ENCODE measurements around the gene ERMAP.

ERMAP gene, protein sequence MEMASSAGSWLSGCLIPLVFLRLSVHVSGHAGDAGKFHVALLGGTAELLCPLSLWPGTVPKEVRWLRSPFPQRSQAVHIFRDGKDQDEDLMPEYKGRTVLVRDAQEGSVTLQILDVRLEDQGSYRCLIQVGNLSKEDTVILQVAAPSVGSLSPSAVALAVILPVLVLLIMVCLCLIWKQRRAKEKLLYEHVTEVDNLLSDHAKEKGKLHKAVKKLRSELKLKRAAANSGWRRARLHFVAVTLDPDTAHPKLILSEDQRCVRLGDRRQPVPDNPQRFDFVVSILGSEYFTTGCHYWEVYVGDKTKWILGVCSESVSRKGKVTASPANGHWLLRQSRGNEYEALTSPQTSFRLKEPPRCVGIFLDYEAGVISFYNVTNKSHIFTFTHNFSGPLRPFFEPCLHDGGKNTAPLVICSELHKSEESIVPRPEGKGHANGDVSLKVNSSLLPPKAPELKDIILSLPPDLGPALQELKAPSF

DNA sequence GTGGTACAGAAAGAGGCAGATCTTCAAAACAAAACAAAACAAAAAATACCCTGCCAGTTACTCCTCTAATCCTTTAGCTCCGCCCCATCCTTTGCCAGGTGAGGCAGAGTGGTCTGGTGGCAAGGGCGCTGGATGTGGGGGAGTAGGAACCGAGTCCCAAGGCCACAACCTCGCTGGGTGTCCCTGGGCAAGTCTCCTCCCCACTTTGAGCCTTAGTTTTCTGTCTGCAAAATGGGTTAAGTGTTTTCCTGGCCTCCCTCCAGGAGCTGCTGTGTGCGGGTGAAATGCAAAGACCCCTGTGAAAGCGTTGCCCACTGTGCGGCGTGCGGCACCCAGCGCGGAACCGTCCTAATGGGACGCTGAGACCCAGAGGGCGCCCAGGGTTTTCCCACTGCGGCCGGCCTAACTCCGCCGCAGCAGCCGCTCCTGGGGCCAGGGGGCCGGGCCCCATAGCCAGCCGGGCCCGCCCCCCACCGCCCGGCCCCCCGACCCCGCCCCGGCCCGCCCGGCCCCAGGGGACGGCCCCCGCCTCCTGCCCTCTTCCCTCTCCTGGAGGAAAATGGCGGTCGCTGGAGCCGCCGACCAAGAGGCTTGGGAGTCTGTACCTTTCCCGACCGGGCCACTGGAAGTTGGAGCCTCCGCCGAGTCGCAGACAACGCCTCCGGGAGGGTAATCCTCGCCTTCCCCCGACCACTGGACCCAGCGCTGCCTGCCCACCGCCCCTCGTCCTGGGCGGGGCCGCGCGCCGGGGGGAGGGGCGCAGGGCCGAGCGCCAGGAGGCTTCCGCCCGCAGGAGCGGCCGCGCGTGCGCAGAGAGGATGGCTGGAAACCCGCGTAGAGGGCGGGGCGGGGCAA is at the start of gene ERMAP, which contains the start of gene SVBP:
Gene ERMAP (plus strand): TSS at position 538 of the 855 bp plus-strand sequence. CDS start 13,327 bp downstream, outside the sequence.
Gene SVBP (minus strand): TSS at position 813 of the 855 bp plus-strand sequence. CDS start 853 bp downstream, outside the sequence.
- peak; percentile 94 for DNase-seq

DNA sequence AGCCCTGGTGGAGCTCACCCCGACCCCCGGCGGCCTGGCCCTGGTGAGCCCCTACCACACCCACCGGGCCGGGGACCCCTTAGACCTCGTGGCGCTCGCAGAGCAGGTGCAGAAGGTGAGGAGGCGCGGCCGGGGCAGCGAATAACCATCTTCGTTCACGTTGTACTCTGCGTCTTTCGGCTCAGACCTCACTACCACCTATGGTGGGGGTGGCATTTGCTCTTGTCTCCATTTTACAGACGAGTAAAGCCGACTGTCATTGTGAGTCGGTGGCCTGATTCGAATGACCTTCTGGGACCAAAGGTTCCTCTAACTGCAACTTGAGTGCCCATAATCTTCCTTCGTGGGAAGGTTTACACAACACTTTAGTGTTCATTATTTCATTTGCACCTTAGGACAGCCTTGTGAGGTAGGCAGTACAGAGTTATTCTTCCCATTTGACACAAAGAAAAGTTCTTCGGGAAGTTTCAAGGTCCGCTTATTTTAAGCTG is 49.4 kb upstream of the ERMAP start:
- DNase-seq, result no peak

DNA sequence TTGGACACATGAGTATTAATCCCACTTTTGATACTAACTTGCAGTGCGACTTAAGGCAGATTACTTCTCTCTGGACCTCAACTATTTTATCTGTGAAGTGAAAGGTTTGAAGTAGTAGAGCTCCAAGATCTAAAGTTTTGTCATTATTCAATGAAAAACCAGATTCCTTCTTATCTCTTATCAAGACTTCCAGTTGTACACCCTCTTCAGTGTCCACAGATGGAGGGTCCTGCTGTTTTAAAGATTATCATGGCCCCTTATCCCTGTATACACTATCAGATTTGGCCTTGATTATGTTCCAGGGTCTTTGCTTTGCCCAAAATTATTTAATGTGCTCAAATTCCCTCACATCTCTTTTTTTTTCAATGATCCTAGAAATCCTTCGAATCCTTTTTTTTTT is 48.8 kb upstream of the ERMAP start:
- no peak for DNase-seq

DNA sequence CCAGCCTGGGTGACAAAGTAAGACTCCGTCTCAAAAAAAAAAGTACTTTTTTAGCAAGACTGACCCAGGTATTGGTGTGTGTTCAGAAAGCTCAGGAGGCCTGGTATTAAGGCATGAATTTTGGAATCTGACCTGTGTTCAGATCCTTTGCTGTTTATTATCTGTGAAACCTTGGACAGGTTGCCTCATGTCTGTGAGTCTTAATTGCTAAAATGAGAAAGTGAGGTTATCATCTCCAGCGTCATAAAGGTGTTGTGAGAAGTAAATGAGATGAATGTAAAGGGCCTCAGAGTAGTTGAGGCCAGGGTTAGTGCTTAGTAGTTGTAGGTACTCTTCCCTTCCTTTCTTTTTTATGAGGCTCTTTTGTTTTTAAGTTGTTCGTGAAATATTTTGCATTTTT is 47.1 kb upstream of the ERMAP start:
- DNase-seq, result no peak

DNA sequence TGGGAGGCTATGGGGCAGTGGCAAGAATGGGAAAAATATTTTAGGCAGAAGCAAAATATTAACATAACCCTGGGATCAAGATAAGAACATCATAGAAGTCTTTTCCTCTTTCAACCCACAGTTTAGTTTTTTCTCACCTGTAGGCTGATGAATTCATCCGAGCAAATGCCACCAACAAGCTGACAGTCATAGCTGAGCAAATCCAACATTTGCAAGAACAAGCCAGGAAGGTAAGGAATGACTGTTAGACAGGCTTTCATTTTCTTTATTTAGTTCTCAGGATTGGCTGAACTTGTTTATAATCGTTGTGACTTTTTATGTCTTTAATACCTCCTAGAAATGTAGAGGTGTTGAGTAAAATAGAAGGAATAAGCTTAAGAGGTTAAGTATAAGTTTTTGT is 43.5 kb upstream of the ERMAP start:
- no peak for DNase-seq

DNA sequence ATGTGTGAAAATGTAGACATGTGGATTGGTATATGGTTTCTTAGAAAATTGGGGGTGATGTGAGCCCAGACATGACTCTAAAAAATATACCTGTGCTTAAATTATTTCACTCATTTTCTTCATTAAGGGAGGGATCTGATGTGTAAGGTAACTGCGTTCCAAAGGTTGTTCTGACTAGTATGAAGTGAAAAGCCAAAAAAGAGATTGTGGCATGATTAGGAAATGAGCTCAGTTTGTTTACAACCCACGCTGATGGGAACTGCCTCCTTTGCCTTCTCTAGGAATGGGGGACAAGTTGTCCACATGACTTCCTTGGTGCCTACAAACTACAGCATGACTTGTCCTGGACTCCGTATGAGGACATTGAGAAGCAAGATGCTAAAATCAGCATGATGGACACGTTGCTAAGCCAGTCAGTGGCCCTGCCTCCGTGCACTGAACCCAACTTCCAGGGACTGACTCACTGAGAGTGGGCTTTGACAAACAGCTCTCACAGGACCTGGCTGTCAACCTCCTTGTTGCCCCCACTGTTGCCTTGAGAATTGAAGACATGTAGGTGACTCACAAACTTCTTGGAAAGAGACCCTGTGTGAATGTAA is 41.9 kb upstream of the ERMAP start:
- no peak for DNase-seq

DNA sequence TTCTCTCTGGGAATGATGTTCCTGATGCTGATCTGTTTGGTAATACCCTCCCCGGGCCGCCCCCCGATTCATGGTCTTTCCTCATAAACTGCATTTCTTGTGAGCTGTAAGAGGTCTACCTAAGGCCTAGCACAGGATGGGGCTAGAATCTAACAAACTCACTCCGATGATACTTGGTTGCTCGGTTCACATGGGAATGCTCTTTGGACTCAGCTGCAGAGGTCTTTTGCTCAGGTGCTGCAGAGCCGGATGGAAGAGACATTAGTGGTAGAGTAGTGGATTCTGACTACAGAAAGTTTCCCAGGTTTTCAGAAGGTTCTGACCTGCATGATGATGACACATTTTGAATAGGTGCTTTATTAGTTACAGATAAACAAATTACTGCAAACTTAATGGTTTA is 40.4 kb upstream of the ERMAP start:
- no peak for DNase-seq

DNA sequence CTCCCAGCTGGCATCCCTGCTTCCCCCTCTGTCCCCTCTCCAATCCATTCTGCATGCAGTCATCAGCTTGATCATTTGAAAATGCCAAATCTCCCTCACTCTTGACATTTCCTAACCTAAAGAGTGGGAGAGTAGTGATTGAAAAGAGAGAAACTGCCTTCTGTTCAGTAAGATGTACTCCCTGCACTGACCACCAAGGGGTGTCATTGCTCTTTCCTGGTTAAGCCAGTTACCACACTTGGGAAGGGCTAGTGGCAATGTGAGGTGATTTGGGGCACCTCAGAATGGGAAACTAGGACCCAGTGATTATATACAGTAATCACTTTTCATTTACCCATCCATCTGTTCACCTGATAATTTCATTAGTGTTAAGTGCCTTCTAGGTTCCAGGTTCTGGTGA is 39.1 kb upstream of the ERMAP start:
- DNase-seq, result peak; percentile 39

DNA sequence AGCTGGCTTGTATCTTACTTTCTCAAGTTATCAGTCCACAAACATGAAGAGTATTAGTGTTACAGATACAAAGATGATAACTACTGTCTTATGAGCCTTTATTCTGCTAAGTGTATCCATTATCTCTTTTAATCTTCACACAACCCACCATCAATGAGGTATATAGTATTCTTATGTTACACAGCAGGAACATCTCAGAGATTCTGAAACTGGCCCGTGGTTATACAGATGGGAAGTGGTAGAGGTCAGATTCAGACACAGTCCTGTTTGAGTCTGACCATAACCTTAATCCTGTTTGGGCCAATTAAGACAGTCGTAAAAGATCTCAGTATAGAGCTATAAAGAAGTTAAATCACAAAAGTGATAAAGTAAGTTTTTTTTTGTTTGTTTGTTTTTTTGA is 37.2 kb upstream of the ERMAP start:
- DNase-seq, result no peak

DNA sequence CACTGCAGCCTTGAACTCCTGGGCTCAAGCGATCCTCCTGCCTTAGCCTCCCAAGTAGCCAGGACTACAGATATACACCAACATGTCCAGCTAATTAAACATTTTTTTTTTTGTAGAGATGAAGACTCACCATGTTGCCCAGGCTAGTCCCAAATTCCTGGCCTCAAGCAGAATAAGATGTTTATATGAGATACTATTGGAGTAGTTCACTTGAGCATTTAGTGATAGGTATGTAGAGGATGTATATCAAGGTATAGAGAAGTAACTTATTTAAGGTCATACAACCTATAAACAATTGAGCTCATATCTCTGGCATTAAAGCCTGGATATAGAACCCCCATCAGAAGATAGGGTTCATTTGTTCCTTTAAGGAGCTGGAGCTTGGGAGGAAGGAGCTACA is 36.7 kb upstream of the ERMAP start:
- DNase-seq, result no peak

DNA sequence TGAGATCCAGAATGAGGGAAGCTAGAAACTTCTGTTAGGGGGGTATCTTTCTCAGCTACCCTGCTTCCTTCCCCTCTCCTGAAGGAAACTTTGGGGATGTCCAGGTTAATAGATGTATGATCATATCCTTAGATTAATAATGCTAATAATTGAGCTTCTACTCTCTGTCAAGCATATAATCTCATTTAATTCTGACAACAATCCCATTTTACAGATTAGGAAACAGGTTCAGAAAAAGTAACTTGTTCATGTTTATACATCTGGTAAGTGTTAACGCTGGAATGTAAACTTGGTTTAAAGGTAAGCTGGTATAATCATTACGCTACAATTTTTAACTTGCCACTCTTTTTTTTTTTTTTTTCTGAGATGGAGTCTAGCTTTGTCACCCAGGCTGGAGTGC is 33.8 kb upstream of the ERMAP start:
- no peak for DNase-seq

DNA sequence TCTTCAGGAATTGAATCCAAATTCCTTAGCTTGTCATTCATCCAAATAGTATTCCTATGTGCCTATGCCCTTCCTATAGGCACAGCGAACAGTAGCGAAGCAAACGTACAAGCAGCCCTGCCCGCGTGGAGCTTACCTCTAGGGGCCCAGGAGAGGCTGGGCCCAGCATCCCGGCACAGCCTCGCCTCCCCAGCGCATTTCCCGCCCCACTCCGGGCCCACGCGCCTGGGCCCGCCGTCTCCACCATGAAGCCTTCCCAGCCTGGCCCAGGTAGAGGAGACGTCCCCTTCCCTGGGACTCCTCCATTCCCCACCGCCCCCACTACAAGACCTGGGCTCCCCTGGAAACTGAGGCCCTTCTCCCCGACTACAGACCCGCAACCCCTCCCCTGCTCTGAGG is 32.4 kb upstream of the ERMAP start:
- DNase-seq, result no peak

DNA sequence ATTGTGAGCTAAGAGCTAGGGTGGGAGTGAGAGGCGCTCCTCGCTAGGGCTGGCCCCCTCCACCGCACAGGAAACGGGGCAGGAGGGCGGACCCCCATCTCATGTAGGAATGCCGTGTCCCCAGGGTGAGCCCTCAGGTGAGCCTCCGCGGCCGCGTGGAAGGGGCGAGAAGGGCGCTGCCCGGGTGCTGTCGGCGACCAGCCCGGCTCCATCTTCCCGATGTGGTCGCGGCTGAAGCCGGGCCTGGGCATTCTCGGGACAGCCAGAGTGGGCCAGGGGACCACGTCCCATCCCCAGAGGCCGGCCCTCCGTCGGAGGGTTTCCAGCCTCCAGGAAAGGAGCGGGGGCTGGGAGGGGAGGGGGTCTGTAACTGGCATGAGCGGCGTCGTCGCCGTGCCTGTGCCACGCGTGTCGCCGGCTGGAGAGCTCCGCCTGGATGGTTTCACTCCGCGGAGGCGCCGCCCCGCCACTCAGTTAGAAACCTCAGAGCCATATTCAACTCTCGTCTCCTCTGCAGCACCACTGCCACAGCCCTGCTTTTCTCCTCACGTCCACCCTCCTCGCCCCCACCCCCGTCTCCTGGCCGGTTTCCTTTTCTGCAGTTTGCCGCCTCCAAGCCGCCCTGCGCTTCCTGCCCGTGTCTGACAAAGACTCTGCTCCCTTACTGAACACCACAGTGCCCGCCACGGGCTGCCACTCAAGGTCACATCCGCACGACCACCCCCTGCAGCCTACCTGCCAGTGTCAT is 31.8 kb upstream of the ERMAP start, which contains the start of gene TMEM269:
Gene TMEM269 (plus strand): TSS at position 46 of the 748 bp plus-strand sequence. CDS start 4,903 bp downstream, outside the sequence.
- peak; percentile 37 for DNase-seq

DNA sequence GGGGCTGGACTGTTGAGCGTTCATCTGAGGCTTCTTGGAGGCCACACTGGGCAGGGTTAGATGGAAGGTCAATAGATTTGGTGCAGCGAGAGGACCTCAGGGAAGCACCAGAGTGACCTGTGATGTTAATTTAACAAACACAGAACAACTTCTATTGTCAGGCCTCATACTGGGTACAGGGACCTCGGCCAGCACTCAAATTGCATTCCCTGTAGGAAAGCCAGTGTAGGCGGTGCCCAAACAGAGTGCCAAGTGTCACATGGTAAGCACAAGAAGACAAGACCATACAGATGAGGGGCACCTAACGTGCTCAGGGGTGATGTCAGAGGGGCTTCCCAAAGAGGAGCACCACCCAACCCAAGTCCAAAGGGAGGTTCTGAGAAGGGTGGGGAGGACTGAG is 30.8 kb upstream of the ERMAP start:
- DNase-seq, result no peak

DNA sequence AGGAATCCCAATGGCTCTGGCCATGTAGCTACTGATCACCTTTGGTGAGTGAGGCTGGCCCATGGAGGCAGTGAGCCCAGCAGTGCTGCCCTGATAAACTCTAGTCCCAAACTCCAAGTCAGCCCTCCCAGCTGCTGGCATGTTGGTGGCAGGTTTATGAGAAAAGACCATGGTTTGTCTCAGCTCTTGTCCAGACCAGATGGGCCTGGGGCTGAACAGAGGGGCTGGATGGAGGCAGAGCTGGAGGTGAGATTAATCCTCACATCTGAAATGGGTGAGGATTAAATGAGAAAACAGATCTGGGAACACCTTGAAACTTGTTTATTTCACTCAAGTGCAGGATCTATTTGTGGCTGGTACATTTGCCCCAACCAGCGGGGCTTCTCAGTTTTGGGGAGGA is 28.9 kb upstream of the ERMAP start:
- DNase-seq, result no peak

DNA sequence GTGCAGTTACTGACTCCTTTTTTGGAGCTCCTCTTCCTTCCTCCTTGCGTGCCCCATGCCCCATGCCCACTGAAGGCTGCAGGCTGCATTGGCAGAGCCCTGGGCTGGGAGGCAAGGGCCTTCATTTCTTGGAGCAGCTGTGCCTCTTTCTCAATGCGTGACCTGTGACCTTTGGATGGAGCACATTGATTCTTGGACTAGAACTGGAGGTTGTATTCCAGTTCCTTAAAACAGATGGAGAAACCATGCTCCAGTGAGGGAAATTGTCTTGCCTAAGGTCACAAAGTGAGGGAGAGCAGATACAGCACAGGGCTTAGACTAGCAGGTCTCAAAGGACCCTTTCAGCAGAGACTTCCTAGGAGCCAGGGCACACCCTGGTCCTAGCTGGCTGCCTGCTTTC is 23.1 kb upstream of the ERMAP start:
- no peak for DNase-seq

DNA sequence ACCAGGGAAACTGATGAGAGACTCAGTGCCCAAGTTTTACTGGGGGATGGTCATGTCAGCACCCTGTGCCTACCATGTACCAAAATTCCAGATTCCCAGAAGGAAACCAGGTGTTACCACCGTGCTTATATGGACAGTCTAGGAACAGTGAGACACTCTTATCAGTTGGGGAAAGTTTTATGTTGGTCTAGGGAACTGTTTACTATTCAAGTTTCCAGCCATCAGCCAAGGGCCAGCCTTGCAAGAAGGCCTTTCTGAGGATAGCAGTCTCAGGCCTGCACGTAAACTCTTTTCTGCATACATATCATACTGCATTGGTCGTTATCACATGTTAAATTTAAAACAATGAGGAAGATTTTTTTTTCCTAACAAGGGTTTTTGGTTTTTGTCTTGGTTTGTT is 19.5 kb upstream of the ERMAP start:
- no peak for DNase-seq

DNA sequence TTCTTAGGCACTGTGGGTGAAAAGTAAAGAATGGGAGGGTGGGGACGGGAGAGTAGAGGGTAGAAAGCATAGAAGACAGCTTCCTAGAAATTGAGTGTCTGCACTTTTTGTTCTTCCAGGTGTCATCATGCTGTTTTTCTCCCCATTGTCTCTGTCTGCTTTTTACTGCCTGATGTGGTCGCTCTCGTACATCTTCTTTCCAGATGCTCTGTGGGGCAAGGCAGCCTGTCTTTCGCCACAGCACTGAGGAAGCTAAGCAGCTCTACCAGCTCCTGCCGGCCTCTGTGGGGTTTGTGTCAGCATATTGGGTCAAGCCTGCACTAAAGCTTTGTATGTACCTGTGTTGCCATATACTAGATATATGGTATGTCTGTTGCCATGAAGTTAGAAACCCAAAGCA is 18.9 kb upstream of the ERMAP start:
- no peak for DNase-seq

DNA sequence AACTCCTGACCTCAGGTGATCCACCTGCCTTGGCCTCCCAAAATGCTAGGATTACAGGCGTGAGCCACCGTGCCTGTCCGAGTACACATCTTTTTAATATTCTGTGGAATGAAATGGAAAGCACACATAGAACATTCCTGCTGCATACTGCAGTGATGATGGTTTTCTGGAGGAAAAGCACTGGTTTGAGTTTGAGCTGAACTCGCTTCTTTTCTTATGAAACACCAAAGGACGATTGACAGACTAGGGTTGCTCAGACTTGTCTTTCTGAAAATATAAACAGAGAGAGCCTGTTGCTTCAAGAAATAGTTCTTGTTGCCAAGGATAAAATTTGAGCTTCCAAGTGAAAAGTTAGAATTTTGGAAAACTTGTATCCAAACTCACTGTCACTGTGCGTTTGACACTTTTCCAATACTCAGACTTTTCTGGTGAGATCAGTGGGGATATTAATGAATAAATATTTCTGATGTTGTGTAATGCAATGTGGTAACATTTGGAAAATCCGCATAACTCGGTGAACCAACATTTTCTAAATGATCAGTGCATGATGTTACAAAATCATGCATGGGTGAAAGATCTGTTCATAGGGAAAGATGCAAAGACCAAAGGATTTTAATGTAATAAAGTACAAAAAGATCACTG is 15.0 kb upstream of the ERMAP start:
- no peak for DNase-seq

DNA sequence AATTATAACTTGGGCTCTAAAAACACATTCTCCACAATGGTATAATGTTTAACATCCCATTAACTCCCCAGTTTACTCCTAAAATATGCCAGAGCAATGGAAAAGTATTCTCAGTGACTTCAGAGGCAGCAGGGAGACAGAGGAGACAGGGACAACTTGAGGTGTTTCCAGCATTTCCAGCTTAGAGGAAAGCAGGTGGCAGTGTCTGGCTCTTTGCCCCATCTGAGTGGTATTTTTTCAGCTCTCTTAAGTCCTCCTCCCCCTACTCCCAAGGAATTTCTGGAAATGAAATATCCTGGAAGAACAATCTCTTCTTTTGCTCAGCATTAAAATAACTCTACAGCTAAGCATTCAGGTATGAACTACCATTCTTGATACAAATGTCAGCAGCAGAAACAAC is 10.8 kb upstream of the ERMAP start:
- no peak for DNase-seq

DNA sequence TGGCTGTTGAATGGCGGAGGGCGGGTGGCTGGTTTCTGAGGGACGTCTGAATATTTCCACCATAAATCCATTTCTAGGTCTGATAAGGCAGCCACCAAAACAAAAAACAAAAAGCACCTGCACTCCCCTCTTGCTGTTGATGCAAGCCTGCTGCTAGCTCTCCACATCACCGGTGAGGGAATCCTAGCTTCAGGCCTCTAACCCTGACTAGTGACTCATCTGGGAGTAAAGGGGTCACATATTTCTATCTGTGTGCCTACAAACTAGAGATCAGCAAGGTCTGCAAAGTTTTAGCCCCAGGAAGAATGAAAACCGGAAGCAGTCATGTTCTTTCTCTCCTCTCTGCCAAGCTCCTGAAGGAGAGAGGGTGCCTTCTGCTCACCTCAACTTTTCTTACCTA is 10.3 kb upstream of the ERMAP start:
- no peak for DNase-seq
